CD4-positive, alpha-beta T cell treated with Interleukin-15 for 4 hours (primary cell): Measurements from ENCODE around the gene SCYL2.
"Not testable (repeated sequence)": the region's sequence is repeated elsewhere in the genome, so short reads cannot be mapped to it uniquely, and the experiment has no call there.

Experiments used
- DNase-seq: peaks from one replicate; pipeline ENCODE4 v3.0.0-alpha.2; 2020; ENCODE audit warnings: low spot score

SCYL2 gene

GRCh38 chr12:100265732-100266584 lies 1.0 kb upstream of the SCYL2 start:
- no peak for DNase-seq

- DNase-seq = peak; percentile 91
These were observed 467 bp upstream of the SCYL2 start for GRCh38 chr12:100266585-100266834.

- DNase-seq = peak; percentile 7
These were observed 765 bp downstream of the SCYL2 start for GRCh38 chr12:100267603-100268281.

- DNase-seq = no peak
These were observed 2.0 kb downstream of the SCYL2 start for GRCh38 chr12:100268835-100269564.

- no peak for DNase-seq
These were observed 6.8 kb downstream of the SCYL2 start for GRCh38 chr12:100273782-100274181.

GRCh38 chr12:100274291-100274690 lies 7.3 kb downstream of the SCYL2 start:
- no peak for DNase-seq

GRCh38 chr12:100279159-100279558 lies 12.2 kb downstream of the SCYL2 start:
- DNase-seq = no peak

GRCh38 chr12:100279607-100280244 lies 12.7 kb downstream of the SCYL2 start:
- DNase-seq = no peak

GRCh38 chr12:100284556-100284955 lies 17.6 kb downstream of the SCYL2 start:
- not testable (repeated sequence) for DNase-seq

GRCh38 chr12:100289038-100289437 lies 22.1 kb downstream of the SCYL2 start:
- DNase-seq = no peak

- no peak for DNase-seq
These were observed 23.0 kb downstream of the SCYL2 start for GRCh38 chr12:100290016-100290415.

- no peak for DNase-seq
These were observed 26.0 kb downstream of the SCYL2 start for GRCh38 chr12:100293017-100293416.

- DNase-seq = not testable (repeated sequence)
These were observed 27.4 kb downstream of the SCYL2 start for GRCh38 chr12:100294366-100294765.

- DNase-seq = no peak
These were observed 29.0 kb downstream of the SCYL2 start for GRCh38 chr12:100295764-100296555.

- DNase-seq = no peak
These were observed 35.1 kb downstream of the SCYL2 start for GRCh38 chr12:100302081-100302480.

- DNase-seq = no peak
These were observed 36.9 kb downstream of the SCYL2 start for GRCh38 chr12:100303831-100304230.

- not testable (repeated sequence) for DNase-seq
These were observed 37.4 kb downstream of the SCYL2 start for GRCh38 chr12:100304334-100304733.

- not testable (repeated sequence) for DNase-seq
These were observed 41.2 kb downstream of the SCYL2 start for GRCh38 chr12:100308138-100308537.

- DNase-seq = no peak
These were observed 44.3 kb downstream of the SCYL2 start for GRCh38 chr12:100311317-100311716.

GRCh38 chr12:100317371-100317770 lies 50.4 kb downstream of the SCYL2 start:
- DNase-seq = no peak

GRCh38 chr12:100324498-100324897 lies 57.5 kb downstream of the SCYL2 start:
- DNase-seq = no peak

GRCh38 chr12:100326208-100326607 lies 59.2 kb downstream of the SCYL2 start:
- DNase-seq = no peak
